ENCODE measurements around the gene GTPBP2. TPM values are rescaled to one million over a fixed set of nuclear protein-coding genes. Genes with fewer than 3 reads are reported as not detected.

The GTPBP2 gene
- total and polyA plus RNA-seq, 2 of the 4 experiments (the other 2 are of a cell fraction): 38.4 to 86.6 TPM

- H3K14ac ChIP-seq (replicated peaks; ENCODE audit: low read depth, low read length): no peak overlapping the region
- H3K4ac ChIP-seq (ENCODE audit: low read depth, low read length): no peak overlapping the region
- no peaks in the 10 kb centered on the region; the same call in 1 of the 2 replicates for H3K4me1 ChIP-seq (ENCODE audit: control insufficient read depth, insufficient read depth, low read length)
- H3K18ac ChIP-seq (ENCODE audit: low read depth, low read length): no peak overlapping the region
- H3K9me3 ChIP-seq (ENCODE audit: control insufficient read depth, insufficient read depth, low read length): no peaks in the 10 kb centered on the region
- H4K20me1 ChIP-seq (ENCODE audit: insufficient read depth, low read length): peaks cover 19% of the 10 kb centered on the region
- no peak overlapping the region for H3K4me3 ChIP-seq (ENCODE audit: insufficient read depth, low read depth, low read length)
- WGBS, 2 experiments (ENCODE audit: extremely low coverage in 2 of 2, insufficient read length in 1 of 2): 93% methylated on average over 6 of the region's 7 CpGs; no CpG with 5 or more reads in 1 of the 2 experiments
- no peak for TF ChIP-seq MAFK (IDR thresholded peaks at IDR 0.05; ENCODE audit: low read depth, low read length)
- TF ChIP-seq MXI1 (IDR thresholded peaks at IDR 0.05; ENCODE audit: borderline replicate concordance, low read depth, low read length): no peak
- TF ChIP-seq NFE2L2 (IDR thresholded peaks at IDR 0.05; ENCODE audit: low read depth, low read length): no peak
- no peak for TF ChIP-seq FOS (IDR thresholded peaks at IDR 0.05; ENCODE audit: low read depth, low read length)
- no peak for TF ChIP-seq POLR2A (IDR thresholded peaks at IDR 0.05; ENCODE audit: low read depth, low read length)
- no peak for TF ChIP-seq CEBPB (IDR thresholded peaks at IDR 0.05; ENCODE audit: low read depth, low read length)
- no peak for TF ChIP-seq RFX5 (IDR thresholded peaks at IDR 0.05; ENCODE audit: low read depth, low read length)
- no peak for TF ChIP-seq CTCF (conservative IDR thresholded peaks at IDR 0.05; ENCODE audit: low read depth, low read length)
- TF ChIP-seq BHLHE40 (IDR thresholded peaks at IDR 0.05; ENCODE audit: low read depth, low read length): no peak
- TF ChIP-seq SMC3 (IDR thresholded peaks at IDR 0.05; ENCODE audit: low read depth, low read length): no peak
- in situ Hi-C loops (cut with MboI; ENCODE audit: low sequenced_read_pairs): no loop called here
- H3K4me2 ChIP-seq (ENCODE audit: low read depth, low read length): no peak overlapping the region
- DNase-seq (no peak), ATAC-seq (ENCODE audit: low read depth) (no peak)
- no TSS peak for BruUV-seq (replicated peaks)
- CTCF ChIA-PET: no interaction called here
- no peak overlapping the region for H2BK20ac ChIP-seq (ENCODE audit: low read depth, low read length)
- dilution Hi-C loops (cut with HindIII; ENCODE audit: low sequenced_read_pairs, unreplicated experiment): no loop called here
- H3K79me1 ChIP-seq (ENCODE audit: low read depth in 1 of 2, low read length in 2 of 2): peaks cover 41 to 43% of the 10 kb centered on the region in 2 experiments
- H2AFZ ChIP-seq (replicated peaks; ENCODE audit: low read length, poor library complexity): no peak overlapping the region
- peaks cover 7% of the 10 kb centered on the region; the same call in 1 of the 2 replicates for H3K9me1 ChIP-seq (ENCODE audit: insufficient read depth, low read length)
- no peak overlapping the region for H2AK9ac ChIP-seq (replicated peaks; ENCODE audit: low read depth, low read length, poor library complexity)
- no peaks in the 10 kb centered on the region for H3K27me3 ChIP-seq (ENCODE audit: control insufficient read depth, insufficient read depth, low read length)
- no peak overlapping the region for H3K56ac ChIP-seq (ENCODE audit: extremely low read depth, insufficient read depth, low read length)
- no peak overlapping the region for H2BK5ac ChIP-seq (ENCODE audit: low read depth, low read length, poor library complexity, severe bottlenecking)
- no peak overlapping the region for H3K23ac ChIP-seq (ENCODE audit: low read depth, low read length)
- no peak overlapping the region for H2BK15ac ChIP-seq (ENCODE audit: low read depth, low read length)
- no peak overlapping the region for H4K91ac ChIP-seq (ENCODE audit: insufficient read depth, low read depth, low read length)
- no peak overlapping the region for H3K27ac ChIP-seq (ENCODE audit: insufficient read depth, low read length)
- intact Hi-C loops (cut with micrococcal nuclease): no loop called here
- H4K8ac ChIP-seq (ENCODE audit: low read depth in 2 of 2, low read length in 2 of 2): no peak overlapping the region
- H3K36me3 ChIP-seq (ENCODE audit: control insufficient read depth, insufficient read depth, low read length): peaks cover 67% of the 10 kb centered on the region
- no peak overlapping the region for H2BK120ac ChIP-seq (ENCODE audit: low read depth, low read length)
- H2AK5ac ChIP-seq (ENCODE audit: low read depth, low read length): no peak overlapping the region
- no peak overlapping the region for H3K9ac ChIP-seq (ENCODE audit: low read depth, low read length)
- H4K5ac ChIP-seq (ENCODE audit: low read depth, low read length): no peak overlapping the region
- POLR2A ChIA-PET (ENCODE audit: unreplicated experiment): no interaction called here
Measured at GRCh38 chr6:43678341-43678740, 49.3 kb upstream of the GTPBP2 start.

All from IMR-90 (cell line).